ENCODE measurements around the gene FUNDC2.

The FUNDC2 gene

DNA sequence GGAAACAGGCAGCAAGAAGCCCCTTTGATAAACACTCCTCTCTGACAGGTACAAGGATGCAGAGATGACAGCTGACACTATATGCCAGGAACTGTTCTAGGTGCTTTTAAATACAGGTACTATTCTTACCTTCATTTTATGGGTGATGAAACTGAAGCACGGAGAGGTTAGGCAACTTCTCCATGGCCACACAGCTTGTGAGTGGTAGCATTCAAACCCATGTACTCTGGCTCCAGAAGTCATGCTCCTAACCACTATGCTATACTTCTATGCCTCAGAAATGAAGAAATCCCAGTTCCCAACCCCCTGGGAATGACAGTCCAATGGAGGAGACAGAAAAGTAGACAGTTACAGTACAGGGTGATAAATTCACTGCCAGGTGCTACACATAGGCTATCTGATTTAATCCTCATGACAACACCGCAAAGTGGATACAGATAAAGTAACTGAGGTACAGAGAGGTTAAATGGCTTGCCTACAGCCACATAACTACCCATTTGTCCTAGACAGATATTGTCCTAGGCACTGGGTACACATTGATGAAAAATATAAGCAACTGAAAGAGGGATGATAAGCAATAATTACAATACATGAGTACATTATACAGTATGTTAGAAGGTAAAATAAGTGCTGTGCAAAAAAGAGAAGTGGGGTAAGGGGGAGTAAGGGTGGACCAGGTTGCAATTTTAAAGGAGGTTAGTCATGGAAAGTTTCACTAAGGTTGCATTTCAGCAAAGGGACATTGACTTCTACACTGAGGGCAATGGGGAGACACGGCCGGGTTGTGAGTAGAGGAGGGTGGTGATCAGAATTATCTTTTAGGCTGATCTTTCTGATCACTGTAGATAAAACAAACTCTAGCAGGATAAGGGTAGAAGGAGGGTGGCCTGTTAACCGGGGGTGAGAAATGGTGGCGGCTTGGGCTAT lies 2.5 kb upstream of the FUNDC2 start:
- DNase-seq, result peak; percentile 30

DNA sequence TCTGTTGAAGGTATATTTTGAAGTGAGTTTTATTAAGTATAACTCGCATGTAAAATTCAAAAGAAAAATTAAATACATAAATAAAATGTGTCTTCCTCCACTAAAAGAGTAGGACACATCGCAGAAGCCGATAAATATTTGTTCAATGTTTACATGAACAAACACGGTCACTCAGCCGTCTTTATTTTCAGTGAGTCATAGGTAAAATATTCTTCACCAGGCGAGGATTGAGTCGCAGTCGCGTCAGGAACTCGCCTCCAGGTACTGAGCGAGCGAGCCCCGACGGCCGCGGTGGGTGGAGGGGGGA lies 271 bp upstream of the FUNDC2 start:
- DNase-seq, result no peak

DNA sequence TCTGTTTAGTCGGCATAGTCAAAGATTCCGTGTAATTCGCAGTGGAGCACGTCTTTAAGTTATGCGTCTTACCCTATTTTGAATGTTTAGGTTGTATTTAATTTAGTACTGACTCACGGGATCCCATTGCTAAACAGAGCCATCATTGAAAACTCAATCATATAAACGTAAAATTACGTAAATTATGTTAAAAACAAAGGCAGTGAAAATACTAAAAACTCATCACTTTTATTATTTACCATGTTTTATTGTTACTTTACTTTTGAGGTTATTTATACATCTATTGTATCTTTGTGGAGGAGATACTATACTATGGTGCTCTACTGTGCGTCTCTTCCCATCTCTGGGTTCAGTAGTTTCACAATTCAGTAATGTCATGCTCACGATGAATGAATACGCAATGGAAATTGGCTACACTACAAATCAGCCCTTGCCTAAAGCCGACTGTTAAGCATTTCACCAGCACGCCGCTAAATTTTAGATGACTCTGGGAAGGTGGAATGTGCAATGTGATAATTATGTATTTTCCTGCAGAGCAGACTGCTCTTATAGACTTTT lies 944 bp downstream of the FUNDC2 start:
- DNase-seq, result peak; percentile 48

GRCh38 chrX:155028129-155028528 lies 1.5 kb downstream of the FUNDC2 start:
- DNase-seq, result peak; percentile 41

GRCh38 chrX:155028877-155029291 lies 2.2 kb downstream of the FUNDC2 start:
- no peak for DNase-seq

DNA sequence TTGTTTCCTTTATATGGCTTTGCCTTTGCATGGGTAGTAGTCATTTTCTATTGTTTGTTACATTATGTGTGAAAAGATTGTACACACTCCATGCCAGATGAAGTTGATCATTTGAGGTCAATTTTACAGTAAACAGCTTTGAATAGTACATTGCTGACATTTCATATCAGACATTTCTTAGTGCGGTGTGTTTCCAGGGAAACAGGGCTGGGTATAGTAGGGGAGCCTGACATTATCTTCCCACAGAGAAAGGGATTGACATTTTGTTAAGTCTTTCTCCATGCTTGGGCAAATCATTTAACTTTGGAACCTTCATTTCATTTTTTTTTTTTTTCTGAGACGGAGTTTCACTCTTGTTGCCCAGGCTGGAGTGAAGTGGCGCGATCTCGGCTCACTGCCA lies 5.0 kb downstream of the FUNDC2 start:
- DNase-seq, result no peak

DNA sequence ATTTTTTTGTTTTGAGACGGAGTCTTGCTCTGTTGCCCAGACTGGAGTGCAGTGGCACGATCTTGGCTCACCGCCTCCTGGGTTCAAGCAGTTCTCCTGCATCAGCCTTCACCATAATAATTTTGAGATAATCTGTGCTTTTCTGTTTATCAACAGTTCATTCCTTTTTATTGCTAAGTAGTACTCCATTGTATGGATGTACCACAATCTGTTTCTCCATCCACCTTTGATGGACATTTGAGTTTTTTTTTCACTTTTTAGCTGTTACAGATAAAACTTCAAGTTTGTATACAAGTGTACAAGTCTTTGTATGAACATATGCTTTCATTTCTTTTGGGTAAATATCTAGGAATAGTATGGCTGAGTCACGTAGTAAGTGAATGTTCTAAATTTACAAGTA lies 9.0 kb downstream of the FUNDC2 start:
- no peak for DNase-seq

DNA sequence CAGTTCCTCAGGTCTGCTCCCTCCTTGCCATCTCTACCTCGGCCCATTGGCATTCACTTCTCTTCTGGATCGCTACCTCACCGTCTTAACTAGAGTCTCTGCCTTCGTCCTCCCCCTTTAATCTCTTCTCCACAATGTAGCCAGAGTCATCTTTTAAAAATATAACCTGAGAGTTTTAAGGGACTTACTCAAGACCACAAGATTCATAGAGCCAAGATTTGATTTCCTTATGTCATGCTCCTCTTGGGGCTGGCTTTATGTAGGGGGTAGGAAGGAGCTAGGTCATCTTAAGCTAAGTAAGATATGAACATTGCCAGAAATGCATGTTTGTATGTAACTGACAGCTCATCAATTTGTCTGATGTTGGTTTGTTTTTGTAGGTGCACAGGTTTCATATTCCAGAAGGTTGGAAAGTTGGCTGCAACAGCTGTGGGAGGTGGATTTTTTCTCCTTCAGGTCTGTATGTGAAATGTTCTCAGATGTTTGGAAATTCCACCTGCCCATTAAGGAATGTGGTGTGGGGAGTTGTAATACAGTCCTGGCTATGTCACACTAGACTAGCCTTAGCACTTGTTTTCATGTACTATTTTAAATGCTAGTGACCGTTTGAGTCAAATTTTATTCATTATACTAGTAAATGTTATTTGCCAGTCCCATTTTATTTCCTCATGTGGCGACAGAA lies 19.6 kb downstream of the FUNDC2 start:
- no peak for DNase-seq

GRCh38 chrX:155046811-155047528 lies 20.3 kb downstream of the FUNDC2 start:
- no peak for DNase-seq

DNA sequence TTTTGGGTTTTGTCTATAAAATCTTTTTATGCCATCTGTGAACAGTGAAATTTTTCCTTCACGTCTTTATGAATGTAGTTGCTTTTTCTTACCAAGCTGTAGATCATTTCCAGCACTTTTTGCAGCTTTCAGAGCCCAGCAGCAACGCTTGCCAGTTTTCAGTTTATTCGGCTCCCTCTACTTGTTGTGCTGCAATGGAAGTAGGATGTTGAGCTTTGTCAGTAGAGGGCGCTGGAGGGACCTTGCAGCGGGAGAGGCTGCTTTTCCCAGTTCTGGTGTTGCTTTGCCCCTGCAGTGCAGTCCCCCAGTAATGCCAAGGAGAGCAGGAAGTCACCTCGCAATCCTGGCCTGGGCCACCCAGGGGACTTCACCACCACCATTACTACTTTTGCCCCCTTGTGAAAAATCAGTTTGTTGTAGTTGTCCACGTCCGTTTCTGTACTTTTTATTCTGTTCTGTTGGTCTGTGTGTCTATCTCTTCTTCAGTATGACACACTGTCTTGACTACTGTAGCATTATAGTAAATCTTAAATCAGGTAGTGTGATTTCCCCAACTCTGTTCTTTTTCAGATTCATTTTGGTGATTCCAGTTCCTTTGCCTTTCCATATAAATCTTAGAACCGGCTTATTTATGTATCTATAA lies 22.5 kb downstream of the FUNDC2 start:
- peak; percentile 61 for DNase-seq

- DNase-seq, result no peak
Observed at GRCh38 chrX:155052738-155053498, 26.3 kb downstream of the FUNDC2 start.

DNA sequence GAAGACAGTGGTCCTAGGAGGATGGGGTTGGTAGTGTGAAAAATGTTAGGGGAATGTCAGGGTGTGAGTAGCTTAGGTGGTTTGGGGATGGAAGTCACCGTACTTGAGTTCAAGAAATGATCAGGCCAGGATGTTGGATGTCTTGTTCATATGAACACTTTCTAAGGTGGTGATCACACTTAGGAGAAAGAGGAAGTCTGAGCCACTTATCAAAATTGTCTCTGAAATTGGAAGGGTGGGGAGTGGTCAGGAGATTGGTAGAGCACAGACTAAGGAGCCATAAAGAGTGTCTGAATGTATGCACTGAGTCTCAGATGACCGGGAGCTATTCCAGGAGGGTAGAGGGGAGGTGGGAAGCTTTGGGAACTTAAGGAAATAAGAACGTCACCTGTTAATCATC lies 27.0 kb downstream of the FUNDC2 start:
- DNase-seq, result no peak

GRCh38 chrX:155054255-155054654 lies 27.6 kb downstream of the FUNDC2 start:
- DNase-seq, result no peak

- DNase-seq, result no peak
Observed at GRCh38 chrX:155055494-155055893, 28.9 kb downstream of the FUNDC2 start.

DNA sequence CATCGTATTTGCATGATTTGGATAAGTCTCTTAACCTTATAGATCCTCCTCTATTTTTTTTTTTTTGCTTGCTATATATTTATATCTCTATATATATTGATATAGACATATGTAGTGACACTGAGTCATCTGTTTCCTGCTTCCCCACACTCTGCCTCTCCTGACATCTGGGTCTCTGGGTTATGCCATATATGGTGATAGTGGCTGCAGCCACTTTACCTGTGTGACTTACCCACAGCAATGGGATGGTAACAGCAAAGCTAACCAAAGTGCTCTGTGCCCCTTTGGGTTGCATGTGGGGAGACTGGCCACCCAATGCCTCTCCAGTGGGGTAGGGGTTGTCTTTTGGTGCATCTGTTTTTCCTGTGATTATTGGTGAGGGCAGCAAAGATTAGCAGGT lies 29.8 kb downstream of the FUNDC2 start:
- peak; percentile 71 for DNase-seq

DNA sequence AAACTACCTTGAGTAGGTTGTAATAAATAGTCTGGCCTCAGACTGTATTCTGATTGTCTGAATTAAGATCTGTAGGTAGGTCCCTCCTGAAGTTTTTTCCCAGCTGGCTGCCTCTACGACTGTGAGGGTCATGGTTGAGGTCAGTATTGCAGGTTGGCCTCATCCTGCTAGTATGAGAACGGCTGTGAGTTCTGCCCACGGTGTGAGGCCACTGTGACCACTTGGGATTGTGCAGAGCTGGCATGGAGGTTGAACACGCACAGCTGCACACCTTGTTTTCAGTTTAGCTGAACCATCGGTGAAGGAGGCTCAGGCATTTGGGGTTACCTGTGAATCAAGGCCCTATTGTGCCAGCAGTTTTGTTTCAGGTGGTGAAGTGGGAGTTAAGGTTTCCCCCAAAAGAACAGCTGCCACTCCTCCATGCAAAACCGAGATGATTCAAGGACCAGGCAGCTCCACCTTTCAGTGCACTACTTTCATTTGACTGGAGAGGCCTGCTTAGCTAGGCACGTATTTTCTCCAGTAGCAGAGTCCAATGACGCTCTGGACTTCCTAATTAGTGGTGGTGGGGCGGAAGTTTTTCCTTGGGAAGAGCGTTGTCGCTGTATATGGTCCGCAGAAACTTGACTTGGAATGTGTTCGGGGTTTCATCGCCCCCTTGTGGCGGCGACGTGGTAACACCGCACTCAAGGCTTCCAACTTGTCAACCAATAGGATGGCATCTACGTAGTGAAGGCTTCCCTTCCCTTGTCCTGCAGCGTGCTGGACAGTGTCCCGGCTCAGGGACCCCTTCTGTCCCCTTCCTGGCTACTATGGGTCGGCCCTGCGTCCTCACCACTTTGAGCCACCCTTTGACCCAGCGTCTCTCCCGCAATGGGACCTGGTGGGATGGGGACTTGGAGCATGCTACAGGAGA lies 30.5 kb downstream of the FUNDC2 start:
- peak; percentile 82 for DNase-seq

DNA sequence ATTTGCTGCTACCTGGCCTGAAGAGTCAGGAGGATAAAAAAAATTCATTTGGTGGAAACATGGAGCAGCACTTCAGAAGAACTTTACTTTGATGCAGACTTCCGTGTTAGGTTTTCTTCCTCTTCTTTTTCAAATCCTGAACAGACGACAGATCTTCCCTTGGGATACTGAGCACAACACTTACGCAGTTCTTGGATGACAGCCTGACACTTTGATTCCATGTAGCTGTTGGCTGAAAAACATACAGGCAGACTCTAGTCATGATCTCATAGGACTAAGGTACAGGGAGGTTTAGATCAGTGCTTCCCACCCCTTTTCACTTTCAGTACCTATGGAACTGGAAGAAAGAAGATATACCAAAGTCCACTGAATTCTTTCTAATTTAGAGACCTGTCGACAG lies 35.1 kb downstream of the FUNDC2 start:
- DNase-seq, result no peak

DNA sequence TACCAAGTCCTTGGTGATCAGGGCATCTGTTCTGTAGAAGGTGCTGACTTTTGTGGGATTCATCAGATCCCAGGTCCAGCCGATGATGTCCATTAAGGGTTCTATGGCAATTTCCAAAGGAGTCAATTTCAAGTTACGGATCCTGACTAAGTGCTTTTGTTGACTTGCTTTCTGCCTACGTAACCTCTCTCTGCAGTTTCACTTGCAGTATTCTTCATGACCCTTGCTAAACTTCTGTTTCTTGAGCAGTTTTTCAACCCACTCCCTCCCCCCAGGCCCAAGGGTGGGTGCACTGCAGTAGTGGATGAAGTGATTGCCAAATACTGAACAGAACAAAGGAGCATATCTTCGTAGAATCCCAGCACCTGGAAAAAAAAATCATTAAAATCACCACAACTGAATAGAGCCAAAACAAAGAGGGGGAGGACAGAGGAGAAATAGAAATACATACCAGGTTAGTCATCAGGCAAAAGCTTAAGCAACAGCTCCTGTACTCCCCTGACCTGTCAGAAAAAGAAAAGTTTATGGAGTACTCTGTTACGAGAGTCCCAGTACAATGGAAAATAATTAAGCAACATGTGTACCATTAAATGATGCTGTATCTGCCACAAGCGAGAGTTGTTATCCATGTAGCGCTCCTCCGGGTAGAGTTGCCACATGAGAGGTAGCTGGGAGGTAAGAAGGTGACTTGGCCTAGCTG lies 38.5 kb downstream of the FUNDC2 start:
- DNase-seq, result no peak

DNA sequence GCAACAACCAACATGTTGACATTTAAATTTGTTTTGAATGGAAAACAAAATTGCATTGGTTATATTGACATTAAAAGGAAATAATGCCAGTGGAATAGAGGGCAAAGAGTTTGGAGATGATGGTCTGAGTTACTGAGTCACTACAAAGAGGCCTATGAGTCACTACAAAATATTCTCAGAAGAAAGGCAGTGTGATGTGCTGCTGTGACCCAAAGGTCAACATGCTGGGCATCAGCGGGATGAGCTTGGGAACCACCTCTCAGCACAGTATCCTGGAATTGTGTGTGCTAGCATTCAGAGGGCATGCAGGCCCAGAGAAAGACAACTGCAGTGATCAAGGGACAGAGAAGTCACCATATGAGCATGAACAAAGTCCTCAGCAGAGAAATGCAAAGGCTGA lies 41.5 kb downstream of the FUNDC2 start:
- peak; percentile 16 for DNase-seq

GRCh38 chrX:155069414-155069813 lies 42.8 kb downstream of the FUNDC2 start:
- DNase-seq, result no peak

Data from DMS53 (cell line).